Subcutaneous adipose tissue (tissue), 4 donors: Measurements from ENCODE around the gene HOXC13. TPM values are rescaled to one million over a fixed set of nuclear protein-coding genes. Genes with fewer than 3 reads are reported as not detected.

Experiments
- CTCF ChIP-seq: fragments of 450-650 bp; IDR thresholded peaks from one replicate; pipeline ENCODE4 v1.5.1; 2016; ENCODE audit warnings: low read depth, mild to moderate bottlenecking, control low read depth, antibody characterized with exemption, moderate library complexity
- small RNA-seq: library from RNA; depleted of rRNA; stranded (forward); fragments of <200 nt; gene quantifications from one replicate; pipeline ENCODE3, GENCODE V24; 2016
- total RNA-seq, 4 donors: library from RNA; depleted of rRNA; stranded (reverse); fragments of >200 nt; gene quantifications; one replicate each; pipeline ENCODE4 v1.1.0, GENCODE V29; 2016

HOXC13 gene
- total RNA-seq, 4 donors from 2014 or later: 0.34 to 1.1 TPM; not detected in 2

- TF ChIP-seq CTCF: no peak
Observed at GRCh38 chr12:53992377-53992889, 53.8 kb downstream of the HOXC13 start.

DNA sequence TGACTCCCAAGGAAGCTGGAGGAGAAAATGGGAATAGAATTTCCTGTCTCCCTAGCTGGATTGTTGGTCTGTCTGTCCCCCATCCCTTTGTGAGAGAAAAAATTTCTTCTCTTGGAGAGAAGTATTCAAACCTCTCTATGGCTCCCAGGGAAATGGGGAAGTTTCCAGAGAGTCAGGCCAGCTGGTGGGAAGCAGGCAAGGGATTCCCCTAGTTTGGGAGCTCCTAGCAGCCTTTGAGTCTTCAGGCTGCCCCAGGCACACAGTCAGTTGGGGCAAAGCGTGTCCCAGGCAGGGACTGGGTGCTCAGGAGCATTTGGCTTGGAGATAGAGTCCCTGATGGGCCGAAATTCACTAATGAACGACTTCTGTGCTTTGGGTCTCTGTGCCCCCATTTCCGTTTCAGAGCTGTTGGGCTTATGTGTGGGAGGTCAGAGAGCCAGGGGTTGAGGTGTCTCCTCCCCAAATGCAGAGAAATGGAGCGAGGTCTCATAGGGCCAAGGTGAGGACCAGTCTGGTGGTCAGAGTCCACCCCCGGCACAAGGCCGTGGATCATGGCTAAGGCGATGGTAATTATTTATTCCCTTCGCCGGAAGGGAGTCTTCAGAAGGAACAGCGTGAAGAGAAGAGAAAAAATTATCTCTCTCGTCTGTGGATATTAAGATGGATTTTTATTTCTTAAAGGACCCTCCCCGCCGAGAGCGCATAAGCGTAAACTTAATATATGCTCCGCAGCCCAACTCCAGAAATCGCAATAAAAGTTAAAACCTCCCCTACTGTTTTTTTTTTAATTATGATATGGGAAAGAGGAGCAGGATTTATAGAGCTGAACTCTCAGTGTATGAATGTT is 54.8 kb downstream of the HOXC13 start:
- no peak for TF ChIP-seq CTCF

DNA sequence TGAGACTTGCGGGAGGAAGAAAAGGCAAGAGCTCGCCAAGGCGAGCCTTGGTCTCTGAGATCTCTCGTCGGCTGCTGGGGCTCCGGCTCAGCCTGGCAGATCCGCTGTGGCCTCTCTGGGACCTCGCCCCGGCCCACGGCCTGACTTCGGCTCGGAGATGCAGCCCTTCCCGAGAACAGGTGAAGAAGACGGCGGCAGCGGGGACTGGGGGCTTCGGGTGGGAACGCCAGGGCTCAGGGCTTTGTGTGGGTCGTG is 55.3 kb downstream of the HOXC13 start:
- no peak for TF ChIP-seq CTCF

DNA sequence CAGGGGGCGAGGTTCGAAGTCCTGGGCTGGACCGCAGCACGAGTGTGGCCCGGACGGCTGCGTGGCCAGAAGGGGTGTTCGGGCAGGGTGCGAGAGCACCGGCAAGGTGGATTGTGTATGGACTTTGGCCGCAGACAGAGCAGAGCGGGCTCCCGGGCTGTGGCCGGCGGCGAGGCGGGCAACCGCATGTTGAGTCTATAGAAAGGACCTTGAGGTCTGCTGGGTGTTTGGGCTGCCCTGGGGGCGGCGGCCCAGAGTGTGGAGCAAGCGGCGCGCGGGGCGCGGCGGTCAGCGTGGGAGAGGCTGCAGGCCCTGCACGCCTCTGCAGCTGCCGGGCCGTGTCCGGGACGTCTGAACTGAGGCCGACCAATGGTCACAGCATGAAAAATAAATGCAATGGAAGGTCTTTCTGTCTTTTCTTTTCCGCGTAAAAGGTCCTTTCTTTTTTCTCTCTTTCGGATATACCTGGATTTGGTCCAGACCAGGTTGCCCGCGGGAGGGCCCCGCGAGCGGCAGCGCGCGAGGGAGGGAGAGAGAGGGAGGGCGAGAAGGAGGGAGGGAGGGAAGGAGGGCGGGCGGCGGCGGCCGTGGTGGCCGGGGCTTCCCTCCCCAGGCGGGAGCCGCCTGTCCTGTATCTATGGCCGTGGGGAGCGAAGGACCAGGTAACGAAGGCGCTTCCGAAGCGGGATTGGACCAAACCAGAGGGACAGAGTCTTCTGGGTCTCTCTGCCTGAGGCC is 55.8 kb downstream of the HOXC13 start:
- no peak for TF ChIP-seq CTCF

DNA sequence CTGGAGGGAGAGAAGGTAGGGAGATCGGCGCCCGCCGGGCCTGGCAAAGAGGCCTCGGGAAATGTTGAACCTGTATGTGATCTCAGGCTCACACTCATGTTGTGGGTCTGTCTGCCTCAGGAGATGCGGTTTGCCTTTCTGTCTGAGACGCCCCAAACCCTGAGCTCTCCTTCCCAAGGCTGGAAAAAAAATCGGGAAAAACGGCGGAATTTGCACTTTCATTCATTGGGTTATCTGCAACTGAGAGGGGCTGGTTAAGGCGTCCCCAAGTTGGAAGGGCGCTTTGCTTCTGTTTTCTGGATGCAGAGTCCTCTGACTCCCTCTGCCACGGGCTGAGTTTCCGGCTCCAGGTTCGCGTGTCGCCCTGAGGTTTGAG is 56.4 kb downstream of the HOXC13 start:
- no peak for TF ChIP-seq CTCF

DNA sequence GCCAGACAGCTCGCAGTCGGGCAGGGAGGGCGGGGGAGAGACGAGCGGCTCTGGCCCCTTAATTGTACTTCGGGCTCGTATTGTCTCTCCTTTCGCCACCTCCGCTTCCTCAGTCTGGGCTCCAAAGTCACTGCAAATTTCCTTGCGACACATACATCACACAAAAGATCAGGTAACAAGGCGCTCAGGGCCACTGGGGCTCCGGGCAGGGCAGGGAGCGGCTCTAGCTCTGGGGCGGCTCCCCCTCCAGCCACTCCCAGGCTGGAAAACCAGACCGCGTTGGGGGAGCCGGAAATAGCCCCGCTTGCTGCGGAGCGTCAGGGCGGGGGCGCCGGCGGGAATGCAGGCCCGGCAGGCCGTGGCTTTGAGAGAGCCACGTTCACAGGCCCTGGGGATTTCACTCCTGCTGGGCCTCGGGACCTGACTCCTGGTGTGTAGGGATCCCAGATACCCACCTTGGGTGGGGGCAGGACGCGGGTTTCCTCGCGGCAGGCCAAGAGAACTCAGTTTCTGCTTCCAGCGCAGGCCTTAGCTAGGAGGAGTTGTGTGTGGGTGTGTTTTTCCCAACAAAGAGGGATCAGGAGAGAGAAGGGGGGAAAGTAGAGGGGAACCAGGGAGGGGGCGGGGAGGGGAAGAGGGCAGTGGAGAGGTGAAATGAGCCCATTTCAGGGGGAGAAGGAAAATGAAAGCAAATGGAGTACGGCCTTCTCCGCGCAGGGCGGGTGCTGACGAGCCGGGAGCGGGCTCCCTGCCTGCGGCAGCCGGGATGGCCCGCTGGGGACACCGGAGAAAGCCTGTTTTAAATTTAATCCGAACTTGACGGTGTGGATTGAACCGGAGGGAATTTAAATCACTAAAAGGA is 57.0 kb downstream of the HOXC13 start:
- no peak for TF ChIP-seq CTCF

Small RNA genes lying within 50 kb of the gene (small RNA-seq; reads per million reads assigned to genes)
- gene AC012531.3: not detected
- gene AC012531.4: not detected
- 137 reads per million, percentile 98 among the genes with 10 or more reads in this experiment for gene MIR196A2
- gene RF01905: not detected
- gene RF01906: not detected

Other genes with a start within 250 kb of the HOXC13 start
- gene CALCOCO1, start 211.4 kb upstream of the HOXC13 start, total RNA-seq: 100 to 1,000 TPM; 149 to 263 (median 237) TPM
- gene CISTR, start 186.9 kb upstream of the HOXC13 start, total RNA-seq: not detected
- 1 to 10 TPM in 1 of 4 donors, under 1 TPM in 3; 0.17 to 1.8 (median 0.50) TPM for gene HOXC12, start 16.1 kb downstream of the HOXC13 start, total RNA-seq
- gene HOXC11, start 34.3 kb downstream of the HOXC13 start, total RNA-seq: under 1 TPM in 3 of 4 donors, not detected in 1; 0.38 to 0.51 (median 0.44) TPM
- gene HOTAIR, start 36.1 kb downstream of the HOXC13 start, total RNA-seq: 1 to 10 TPM in 1 of 4 donors, under 1 TPM in 3; 0.34 to 3.4 (median 0.61) TPM
- gene HOXC10, start 46.3 kb downstream of the HOXC13 start, total RNA-seq: 10 to 100 TPM in 3 of 4 donors, 1 to 10 TPM in 1; 7.6 to 20.9 (median 12.0) TPM
- gene HOXC9, start 61.3 kb downstream of the HOXC13 start, total RNA-seq: 10 to 100 TPM in 3 of 4 donors, 1 to 10 TPM in 1; 7.6 to 25.1 (median 13.0) TPM
- gene HOXC8, start 70.2 kb downstream of the HOXC13 start, total RNA-seq: 1 to 10 TPM; 2.0 to 5.3 (median 2.7) TPM
- 1 to 10 TPM; 2.5 to 5.5 (median 5.2) TPM for gene HOXC6, start 89.6 kb downstream of the HOXC13 start, total RNA-seq
- 1 to 10 TPM in 1 of 4 donors, under 1 TPM in 2, not detected in 1; 0.66 to 2.6 (median 0.85) TPM for gene HOXC5, start 94.2 kb downstream of the HOXC13 start, total RNA-seq
- 1 to 10 TPM; 1.1 to 3.5 (median 2.1) TPM for gene HOXC4, start 115.0 kb downstream of the HOXC13 start, total RNA-seq